ENCODE results near the gene MYPN.
"Not testable (repeated sequence)": the region's sequence is repeated elsewhere in the genome, so short reads cannot be mapped to it uniquely, and the experiment has no call there.

MYPN gene

GRCh38 chr10:68171539-68172080 is 62.3 kb downstream of the MYPN start:
- no peak for DNase-seq (ENCODE audit: low read depth)

- DNase-seq (ENCODE audit: low read depth), result no peak
Measured at GRCh38 chr10:68172324-68172723, 63.0 kb downstream of the MYPN start.

- DNase-seq (ENCODE audit: low read depth), result no peak
Measured at GRCh38 chr10:68175949-68176348, 66.7 kb downstream of the MYPN start.

GRCh38 chr10:68176797-68177196 is 67.5 kb downstream of the MYPN start:
- no peak for DNase-seq (ENCODE audit: low read depth)

GRCh38 chr10:68178592-68178991 is 69.3 kb downstream of the MYPN start:
- DNase-seq (ENCODE audit: low read depth), result no peak

- no peak for DNase-seq (ENCODE audit: low read depth)
Measured at GRCh38 chr10:68179016-68179415, 69.7 kb downstream of the MYPN start.

- no peak for DNase-seq (ENCODE audit: low read depth)
Measured at GRCh38 chr10:68180490-68180889, 71.2 kb downstream of the MYPN start.

- DNase-seq (ENCODE audit: low read depth), result no peak
Measured at GRCh38 chr10:68184546-68184945, 75.3 kb downstream of the MYPN start.

GRCh38 chr10:68185085-68185484 is 75.8 kb downstream of the MYPN start:
- DNase-seq (ENCODE audit: low read depth), result no peak

- DNase-seq (ENCODE audit: low read depth), result no peak
Measured at GRCh38 chr10:68188835-68189234, 79.5 kb downstream of the MYPN start.

GRCh38 chr10:68192113-68192512 is 82.8 kb downstream of the MYPN start:
- DNase-seq (ENCODE audit: low read depth), result peak; percentile 14

GRCh38 chr10:68194290-68194689 is 85.0 kb downstream of the MYPN start:
- no peak for DNase-seq (ENCODE audit: low read depth)

- DNase-seq (ENCODE audit: low read depth), result not testable (repeated sequence)
Measured at GRCh38 chr10:68195776-68196175, 86.5 kb downstream of the MYPN start.

- DNase-seq (ENCODE audit: low read depth), result no peak
Measured at GRCh38 chr10:68196701-68197100, 87.4 kb downstream of the MYPN start.

GRCh38 chr10:68202960-68203353 is 93.7 kb downstream of the MYPN start:
- DNase-seq (ENCODE audit: low read depth), result peak; percentile 52

- peak; percentile 79 for DNase-seq (ENCODE audit: low read depth)
Measured at GRCh38 chr10:68208424-68209042, 99.2 kb downstream of the MYPN start.

GRCh38 chr10:68211669-68212068 is 102.4 kb downstream of the MYPN start:
- no peak for DNase-seq (ENCODE audit: low read depth)

GRCh38 chr10:68212721-68213352 is 103.5 kb downstream of the MYPN start:
- no peak for DNase-seq (ENCODE audit: low read depth)

- DNase-seq (ENCODE audit: low read depth), result no peak
Measured at GRCh38 chr10:68218786-68219185, 109.5 kb downstream of the MYPN start.

- DNase-seq (ENCODE audit: low read depth), result no peak
Measured at GRCh38 chr10:68221196-68221595, 111.9 kb downstream of the MYPN start.

- no peak for DNase-seq (ENCODE audit: low read depth)
Measured at GRCh38 chr10:68222391-68222790, 113.1 kb downstream of the MYPN start.

- DNase-seq (ENCODE audit: low read depth), result no peak
Measured at GRCh38 chr10:68223535-68224165, 114.4 kb downstream of the MYPN start.

GRCh38 chr10:68224810-68225209 is 115.5 kb downstream of the MYPN start:
- no peak for DNase-seq (ENCODE audit: low read depth)
